GM21367 (cell line): ENCODE data around the gene HTRA3.

Experiments used
- ATAC-seq: cut with Tn5 transposase; IDR thresholded peaks from one replicate; pipeline ENCODE4 v1.9.1; 2021; ENCODE audit not compliant: unreplicated experiment

HTRA3 gene

DNA sequence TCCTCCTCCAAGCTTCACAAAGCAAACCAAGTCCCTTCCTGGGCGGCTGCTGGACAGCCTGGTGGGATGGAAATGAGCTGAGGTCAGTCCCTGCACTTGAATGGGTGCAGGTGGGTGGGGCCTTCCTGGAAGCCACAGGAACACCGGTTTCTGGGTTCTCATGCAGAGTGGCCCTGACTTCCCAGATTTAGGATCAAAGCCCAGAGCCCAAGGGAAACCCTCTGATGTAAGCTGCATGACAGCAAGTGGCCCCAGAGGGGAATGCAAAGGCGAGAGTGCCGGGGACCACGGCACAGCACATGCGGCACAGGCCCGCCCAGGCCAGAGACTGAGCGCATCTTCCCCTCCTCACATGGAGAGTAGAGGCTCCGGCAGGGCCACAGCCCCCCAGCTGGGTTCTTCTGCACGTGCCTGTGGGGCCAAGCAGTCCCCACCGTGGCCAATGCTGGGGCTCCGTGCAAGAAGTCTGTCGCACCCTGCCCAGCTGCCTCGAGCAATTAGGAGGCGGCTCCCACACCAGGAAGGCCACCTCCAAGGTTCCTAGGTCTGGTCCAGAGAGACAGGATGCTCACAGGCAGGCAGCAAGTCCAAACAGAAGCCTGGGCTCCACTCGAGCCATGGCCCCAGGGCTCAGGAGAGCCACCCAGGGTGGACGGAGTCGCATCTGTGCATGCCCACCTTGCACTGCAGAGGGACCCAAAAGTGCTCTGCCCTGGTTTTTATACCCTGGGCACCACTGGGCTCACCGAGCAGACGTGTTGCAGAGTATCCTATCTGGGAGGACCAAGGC is 83.0 kb downstream of the HTRA3 start:
- no peak for ATAC-seq

DNA sequence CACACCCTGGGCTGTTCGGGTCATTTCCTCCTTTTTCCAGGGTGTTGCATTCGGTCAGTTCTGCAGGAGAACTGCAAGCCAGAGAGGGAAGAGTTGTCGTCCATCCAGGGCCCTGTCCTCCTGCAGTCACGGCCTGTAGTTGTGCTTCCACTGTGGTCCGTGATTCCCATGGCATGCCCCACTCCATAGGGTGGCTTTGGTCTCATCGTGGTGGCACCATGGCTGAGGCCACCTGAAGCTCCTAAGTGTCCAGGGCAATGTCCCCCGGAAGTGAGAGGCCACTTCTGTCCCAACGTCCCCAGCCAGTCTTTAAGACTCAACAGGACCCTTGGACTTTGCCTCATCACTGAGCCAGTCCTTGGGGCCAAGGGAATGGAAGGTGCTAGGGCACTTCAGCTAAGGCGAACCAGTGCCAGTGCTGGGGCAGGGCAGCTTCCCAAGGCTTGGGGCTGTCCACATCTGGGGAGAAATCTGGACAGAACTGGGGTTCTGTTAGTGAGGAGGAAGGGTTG is 83.7 kb downstream of the HTRA3 start:
- no peak for ATAC-seq

- ATAC-seq, result no peak
Observed at GRCh38 chr4:8353912-8354453, 84.4 kb downstream of the HTRA3 start.

- ATAC-seq, result no peak
Observed at GRCh38 chr4:8355306-8355705, 85.8 kb downstream of the HTRA3 start.

DNA sequence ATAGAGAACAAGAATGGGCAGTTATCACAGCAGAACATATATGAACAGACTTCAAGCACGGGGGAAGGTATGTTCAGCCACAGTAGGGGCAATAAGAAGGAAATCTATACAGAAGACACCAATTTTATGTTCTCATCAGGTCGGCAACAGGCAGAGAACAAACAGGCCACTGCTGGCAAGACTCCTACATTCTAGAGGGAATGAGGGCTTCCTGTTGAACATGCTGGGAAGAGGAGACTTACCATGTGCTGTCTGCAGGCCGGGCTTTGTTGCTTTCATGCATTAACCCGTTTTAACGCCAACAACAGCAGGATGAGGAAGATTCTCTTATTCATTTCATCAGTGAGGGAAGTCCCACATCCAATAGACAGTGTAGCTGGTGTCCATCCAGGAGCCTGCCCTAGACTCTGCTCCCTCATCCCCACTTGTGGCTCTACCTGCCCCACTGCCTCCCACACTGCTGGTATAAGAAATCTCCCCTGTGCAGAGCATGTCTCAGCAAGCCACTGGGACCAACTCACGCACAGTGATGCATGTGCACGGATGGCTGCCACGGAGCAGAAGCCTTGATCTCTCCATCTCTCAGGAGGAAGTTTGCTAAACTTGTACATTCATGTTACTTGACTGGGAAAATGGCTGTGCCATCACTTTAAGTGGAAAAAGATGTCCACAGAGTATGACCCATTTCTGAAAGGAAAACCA is 86.5 kb downstream of the HTRA3 start:
- no peak for ATAC-seq
